SK-N-MC (cell line): Measurements from ENCODE around the gene ATG9B.
A peak's percentile ranks its signal among the peaks of the same experiment; 100 is the strongest.

ENCODE experiments used
- EZH2 ChIP-seq: fragments of 200-600 bp; sonication (generic); IDR thresholded peaks from one replicate; pipeline ENCODE4 v1.6.1; 2017; ENCODE audit warnings: antibody characterized with exemption
- FOXP2 ChIP-seq: optimal IDR thresholded peaks from 2 replicates; pipeline ENCODE3; 2011; ENCODE audit warnings: mild to moderate bottlenecking, moderate library complexity; ENCODE audit not compliant: insufficient read depth; ENCODE audit errors: extremely low read length, control extremely low read depth
- POLR2AphosphoS5 ChIP-seq: IDR thresholded peaks from 2 replicates; pipeline ENCODE4 v1.6.1; 2012; ENCODE audit warnings: mild to moderate bottlenecking, low read depth, low read length, borderline replicate concordance

DNA sequence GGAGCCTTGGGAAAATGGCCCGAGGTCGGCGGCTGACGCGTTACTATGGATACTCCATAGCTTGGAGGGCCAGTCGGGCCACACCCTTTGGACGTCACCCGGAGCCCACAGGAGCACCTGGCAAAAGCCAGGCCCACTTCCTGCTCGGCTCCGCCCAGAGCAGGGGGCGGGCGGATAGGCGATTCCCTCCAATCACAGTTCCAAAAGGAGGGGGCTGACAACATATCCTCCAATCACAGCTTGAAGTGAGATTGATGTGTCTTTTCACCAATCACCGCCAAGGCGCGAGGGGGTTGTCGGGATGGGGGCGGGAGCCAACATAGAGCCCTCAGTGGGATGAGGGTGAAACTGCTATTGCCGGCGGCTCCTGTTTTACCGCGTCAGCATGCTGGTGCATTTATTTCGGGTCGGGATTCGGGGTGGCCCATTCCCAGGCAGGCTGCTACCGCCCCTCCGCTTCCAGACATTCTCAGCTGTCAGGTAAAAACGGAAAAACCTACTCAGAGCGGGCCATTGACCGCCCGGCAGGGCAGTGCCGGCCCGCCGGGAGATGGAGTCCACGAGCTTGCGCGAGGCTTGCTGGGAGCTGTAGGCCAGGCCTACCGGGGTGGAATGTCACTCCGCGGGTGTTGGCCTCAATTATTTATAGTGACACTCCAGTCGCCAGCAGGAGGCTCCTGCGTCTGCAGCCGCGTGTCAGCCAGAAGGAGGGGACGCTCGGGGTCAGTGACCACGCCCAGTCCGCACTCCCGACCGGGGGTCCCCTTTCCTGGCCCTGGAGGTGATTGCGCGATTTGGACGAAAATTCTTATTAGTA lies 4.0 kb upstream of the ATG9B start, which contains the start of gene ABCB8:
- TF ChIP-seq EZH2 (no peak), FOXP2 (no peak), POLR2AphosphoS5 (peak; percentile 85)
